Parathyroid adenoma (tissue), 2 donors: Measurements from ENCODE around the gene GNAS.

ENCODE experiments used
- H2AFZ ChIP-seq: fragments of 300-600 bp; sonication (generic); one replicate; pipeline ENCODE4 v1.7.0; 2017; ENCODE audit warnings: antibody characterized with exemption, mild to moderate bottlenecking
- H3K27ac ChIP-seq: fragments of 300-600 bp; sonication (generic); one replicate; pipeline ENCODE4 v1.7.0; 2017
- H3K27me3 ChIP-seq: fragments of 300-600 bp; sonication (generic); one replicate; pipeline ENCODE4 v1.7.0; 2017; ENCODE audit warnings: low read length; ENCODE audit not compliant: control insufficient read depth, insufficient read depth
- H3K36me3 ChIP-seq: fragments of 300-600 bp; sonication (generic); one replicate; pipeline ENCODE4 v1.7.0; 2017; ENCODE audit warnings: low read length; ENCODE audit not compliant: control insufficient read depth, insufficient read depth
- H3K4me1 ChIP-seq: fragments of 300-600 bp; sonication (generic); one replicate; pipeline ENCODE4 v1.7.0; 2017; ENCODE audit warnings: control low read depth
- H3K4me2 ChIP-seq: fragments of 300-600 bp; sonication (generic); one replicate; pipeline ENCODE4 v1.7.0; 2017; ENCODE audit warnings: low read length
- H3K4me3 ChIP-seq: fragments of 300-600 bp; sonication (generic); one replicate; pipeline ENCODE4 v1.7.0; 2017; ENCODE audit warnings: low read depth, low read length
- H3K79me2 ChIP-seq: fragments of 300-600 bp; sonication (generic); one replicate; pipeline ENCODE4 v1.7.0; 2017; ENCODE audit warnings: control low read depth
- H3K9ac ChIP-seq: fragments of 300-600 bp; sonication (generic); one replicate; pipeline ENCODE4 v1.7.0; 2017; ENCODE audit warnings: mild to moderate bottlenecking
- H3K9me3 ChIP-seq: fragments of 300-600 bp; sonication (generic); one replicate; pipeline ENCODE4 v1.7.0; 2017; ENCODE audit warnings: low read length; ENCODE audit not compliant: control insufficient read depth
- CTCF ChIP-seq: fragments of 300-600 bp; sonication (generic); IDR thresholded peaks from one replicate; pipeline ENCODE4 v1.7.0; 2017; ENCODE audit warnings: antibody characterized with exemption, mild to moderate bottlenecking
- donor health status: primary hyperparathyroidism.

Gene GNAS

GRCh38 chr20:58832457-58832856 is 20.1 kb upstream of the GNAS start:
- H2AFZ ChIP-seq: no peak overlapping the region
- no peaks in the 10 kb centered on the region for H3K9me3 ChIP-seq
- no peaks in the 10 kb centered on the region for H3K79me2 ChIP-seq
- no peak overlapping the region for H3K4me2 ChIP-seq
- H3K27me3 ChIP-seq: no peaks in the 10 kb centered on the region
- H3K36me3 ChIP-seq: no peaks in the 10 kb centered on the region
- no peak overlapping the region for H3K27ac ChIP-seq
- no peak overlapping the region for H3K9ac ChIP-seq
- TF ChIP-seq CTCF: no peak
- H3K4me3 ChIP-seq: no peak overlapping the region
- no peaks in the 10 kb centered on the region for H3K4me1 ChIP-seq

GRCh38 chr20:58833921-58834320 is 18.6 kb upstream of the GNAS start:
- Histone ChIP-seq H3K9me3 (no peaks in the 10 kb centered on the region), H3K4me2 (no peak overlapping the region), H3K27me3 (no peaks in the 10 kb centered on the region), H3K27ac (no peak overlapping the region), H2AFZ (no peak overlapping the region), H3K36me3 (no peaks in the 10 kb centered on the region), H3K9ac (no peak overlapping the region), H3K4me1 (no peaks in the 10 kb centered on the region), H3K4me3 (no peak overlapping the region), H3K79me2 (no peaks in the 10 kb centered on the region)
- no peak for TF ChIP-seq CTCF

GRCh38 chr20:58835231-58835630 is 17.3 kb upstream of the GNAS start:
- Histone ChIP-seq H3K79me2 (no peaks in the 10 kb centered on the region), H3K9ac (no peak overlapping the region), H3K27ac (no peak overlapping the region), H2AFZ (no peak overlapping the region), H3K4me3 (no peak overlapping the region), H3K9me3 (no peaks in the 10 kb centered on the region), H3K27me3 (no peaks in the 10 kb centered on the region), H3K4me1 (no peaks in the 10 kb centered on the region), H3K4me2 (no peak overlapping the region), H3K36me3 (no peaks in the 10 kb centered on the region)
- no peak for TF ChIP-seq CTCF

DNA sequence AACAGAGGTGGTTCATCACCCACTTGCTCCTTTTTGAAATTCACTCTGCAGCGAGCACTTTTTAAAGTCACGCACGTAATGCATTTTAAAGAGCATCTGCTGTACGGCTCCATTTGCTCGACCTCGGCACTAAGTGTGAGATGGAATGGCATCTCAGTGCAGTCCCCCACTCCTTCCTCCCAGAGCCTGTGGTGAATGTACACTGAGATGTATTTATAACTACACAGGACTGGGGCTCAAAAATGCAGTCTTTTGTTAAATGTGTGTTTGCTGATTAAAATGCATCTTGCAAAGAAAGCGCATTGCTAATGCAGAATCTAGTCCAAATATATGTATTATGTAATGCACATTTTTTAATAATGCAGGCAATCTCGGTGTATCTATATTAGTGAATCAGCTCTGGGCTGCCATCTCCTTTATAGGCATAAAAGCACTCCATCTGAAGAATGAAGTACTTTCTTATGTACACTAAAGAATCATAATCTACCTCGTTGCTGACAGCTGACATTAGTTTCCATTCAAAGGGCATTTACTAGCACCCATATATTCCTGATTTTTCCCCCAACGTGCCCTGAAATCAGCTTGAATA is 15.8 kb upstream of the GNAS start:
- H3K4me3 ChIP-seq: no peak overlapping the region
- no peaks in the 10 kb centered on the region for H3K36me3 ChIP-seq
- no peak overlapping the region for H3K27ac ChIP-seq
- H3K79me2 ChIP-seq: no peaks in the 10 kb centered on the region
- no peak overlapping the region for H3K4me2 ChIP-seq
- H3K9me3 ChIP-seq: no peaks in the 10 kb centered on the region
- TF ChIP-seq CTCF: no peak
- no peaks in the 10 kb centered on the region for H3K4me1 ChIP-seq
- H3K9ac ChIP-seq: no peak overlapping the region
- no peaks in the 10 kb centered on the region for H3K27me3 ChIP-seq
- H2AFZ ChIP-seq: no peak overlapping the region

GRCh38 chr20:58837717-58838116 is 14.8 kb upstream of the GNAS start:
- no peak overlapping the region for H3K4me2 ChIP-seq
- no peaks in the 10 kb centered on the region for H3K9me3 ChIP-seq
- no peaks in the 10 kb centered on the region for H3K79me2 ChIP-seq
- H3K4me1 ChIP-seq: no peaks in the 10 kb centered on the region
- no peak overlapping the region for H3K4me3 ChIP-seq
- no peak for TF ChIP-seq CTCF
- H3K27ac ChIP-seq: no peak overlapping the region
- H2AFZ ChIP-seq: no peak overlapping the region
- no peaks in the 10 kb centered on the region for H3K27me3 ChIP-seq
- H3K9ac ChIP-seq: no peak overlapping the region
- H3K36me3 ChIP-seq: no peaks in the 10 kb centered on the region
